SK-N-SH (cell line): ENCODE results near the gene ATP5PD. TPM values are rescaled to one million over a fixed set of nuclear protein-coding genes. Genes with fewer than 3 reads are reported as not detected.

Experiments used
- CTCF ChIA-PET: fragments of 300-600, 350-600 bp; formaldehyde crosslinking; extraction: SDS; loops from one replicate; lab custom pipeline; 2021; lab: Yijun Ruan, JAX
- POLR2A ChIA-PET: fragments of 350-600 bp; sonication (Branson Sonifier 250); formaldehyde crosslinking; extraction: SDS; loops from one replicate; lab custom pipeline; 2020; ENCODE audit warnings: antibody characterized with exemption, inconsistent platforms; lab: Yijun Ruan, JAX
- DNase-seq: peaks from one replicate; pipeline ENCODE4 v3.0.0; 2012
- H2AFZ ChIP-seq: fragments of 200-600 bp; sonication (generic); 2 replicates; pipeline ENCODE4 v1.8.1; 2016; ENCODE audit warnings: antibody characterized with exemption, mild to moderate bottlenecking, low read depth
- H3F3A ChIP-seq: fragments of 200-600 bp; sonication (generic); replicated peaks from 2 replicates; pipeline ENCODE3; 2016; ENCODE audit warnings: antibody characterized with exemption, mild to moderate bottlenecking; ENCODE audit not compliant: insufficient read depth
- H3K27ac ChIP-seq, 2 experiments: fragments of 200-500 bp in 1 of 2; fragments of 200-600 bp in 1 of 2; sonication (Bioruptor generic) in 1 of 2; sonication (generic), shearing (Covaris generic) in 1 of 2; 2 replicates each; pipeline versions ENCODE4 v1.5.1 to v1.6.1; 2014 to 2016; ENCODE audit warnings: low read depth in 2 of 2, inconsistent platforms in 1 of 2, low read length in 1 of 2, mild to moderate bottlenecking in 1 of 2, mixed read lengths in 1 of 2
- H3K27me3 ChIP-seq: fragments of 200-600 bp; sonication (generic), shearing (Covaris generic); 2 replicates; pipeline ENCODE4 v1.6.1; 2016; ENCODE audit warnings: mixed run types; ENCODE audit not compliant: insufficient read depth
- H3K36me3 ChIP-seq, 2 experiments: fragments of 200-500 bp in 1 of 2; fragments of 200-600 bp in 1 of 2; sonication (Bioruptor generic) in 1 of 2; sonication (generic) in 1 of 2; replicated peaks in 1 of 2; 2 replicates each; pipeline versions ENCODE3 to v1.5.1; 2014 to 2016; ENCODE audit warnings: low read length in 1 of 2, mild to moderate bottlenecking in 1 of 2; ENCODE audit not compliant: insufficient read depth in 2 of 2, control insufficient read depth in 1 of 2
- H3K4me1 ChIP-seq, 2 experiments: fragments of 200-500 bp in 1 of 2; fragments of 200-600 bp in 1 of 2; sonication (Bioruptor generic) in 1 of 2; sonication (generic), shearing (Covaris generic) in 1 of 2; 2 replicates each; pipeline versions ENCODE4 v1.5.1 to v1.6.1; 2014 to 2016; ENCODE audit warnings: low read depth in 1 of 2, low read length in 1 of 2, mixed run types in 1 of 2; ENCODE audit not compliant: insufficient read depth in 2 of 2, control insufficient read depth in 1 of 2
- H3K4me2 ChIP-seq: fragments of 200-600 bp; sonication (generic), shearing (Covaris generic); 2 replicates; pipeline ENCODE4 v1.6.1; 2017; ENCODE audit warnings: mixed run types
- H3K4me3 ChIP-seq, 2 experiments: fragments of 200-500 bp in 1 of 2; fragments of 200-600 bp in 1 of 2; sonication (Bioruptor generic) in 1 of 2; sonication (generic), shearing (Covaris generic) in 1 of 2; 2 replicates each; pipeline versions ENCODE4 v1.5.1 to v1.8.1; 2014 to 2016; ENCODE audit warnings: low read depth in 2 of 2, inconsistent platforms in 1 of 2, low read length in 1 of 2, mild to moderate bottlenecking in 1 of 2, mixed read lengths in 1 of 2, moderate library complexity in 1 of 2
- H3K79me2 ChIP-seq: fragments of 200-600 bp; sonication (generic); 2 replicates; pipeline ENCODE4 v1.8.1; 2017; ENCODE audit warnings: mild to moderate bottlenecking; ENCODE audit not compliant: insufficient read depth
- H3K9ac ChIP-seq: fragments of 200-600 bp; sonication (generic); 2 replicates; pipeline ENCODE4 v1.6.1; 2017; ENCODE audit warnings: mixed run types
- H3K9me2 ChIP-seq: fragments of 200-600 bp; sonication (generic); 2 replicates; pipeline ENCODE4 v1.6.1; 2017; ENCODE audit warnings: mixed run types
- H3K9me3 ChIP-seq: fragments of 200-600 bp; sonication (generic); 2 replicates; pipeline ENCODE4 v1.6.1; 2017; ENCODE audit warnings: mixed run types, mild to moderate bottlenecking, moderate library complexity
- H4K20me1 ChIP-seq: fragments of 200-600 bp; sonication (generic); 2 replicates; pipeline ENCODE4 v1.6.1; 2017; ENCODE audit warnings: mild to moderate bottlenecking, mixed run types; ENCODE audit not compliant: insufficient read depth
- ELF1 ChIP-seq: IDR thresholded peaks from 2 replicates; pipeline ENCODE4 v1.4.0; 2012
- FOSL2 ChIP-seq: IDR thresholded peaks from 2 replicates; pipeline ENCODE4 v1.4.0; 2012; ENCODE audit warnings: low read depth, mild to moderate bottlenecking, moderate library complexity, borderline replicate concordance
- FOXJ3 ChIP-seq: sonication (generic); formaldehyde crosslinking; IDR thresholded peaks from 2 replicates; pipeline ENCODE4 v1.5.1; 2020; ENCODE audit warnings: mild to moderate bottlenecking, missing genetic modification reagents
- JUND ChIP-seq: IDR thresholded peaks from 2 replicates; pipeline ENCODE4 v1.4.0; 2012
- NRF1 ChIP-seq: IDR thresholded peaks from 2 replicates; pipeline ENCODE4 v1.6.1; 2012; ENCODE audit warnings: low read depth, mild to moderate bottlenecking, low read length
- POLR2AphosphoS5 ChIP-seq: IDR thresholded peaks from 2 replicates; pipeline ENCODE4 v1.6.1; 2012; ENCODE audit warnings: low read depth, low read length
- RCOR1 ChIP-seq: fragments of 150-350 bp; IDR thresholded peaks from 2 replicates; pipeline ENCODE4 v1.6.1; 2017; ENCODE audit warnings: antibody characterized with exemption, low read length
- RXRA ChIP-seq: IDR thresholded peaks from 2 replicates; pipeline ENCODE4 v1.4.0; 2012; ENCODE audit warnings: low read depth, mild to moderate bottlenecking, borderline replicate concordance
- SIN3A ChIP-seq: IDR thresholded peaks from 2 replicates; pipeline ENCODE4 v1.6.1; 2012; ENCODE audit warnings: low read depth, mild to moderate bottlenecking, low read length, moderate library complexity, borderline replicate concordance
- SMC3 ChIP-seq: IDR thresholded peaks from 2 replicates; pipeline ENCODE4 v1.6.1; 2012; ENCODE audit warnings: low read depth, low read length, improper control_type of control experiment
- WGBS: methylation state at CpG from one replicate; pipeline ENCODE4 v1.1.6; 2017; ENCODE audit warnings: low lambda C conversion rate; 5-methylcytosine and 5-hydroxymethylcytosine counted together
- polyA plus RNA-seq, 3 experiments: library from polyadenylated mRNA; depleted of rRNA; stranded (reverse); fragments of >200 nt; gene quantifications; 2 replicates each; pipeline ENCODE4 v1.2.3, GENCODE V29; 2012
- TF ChIP-seq, protein P1 (sequence below): fragments of 200-600 bp; sonication (generic); IDR thresholded peaks from 2 replicates; pipeline ENCODE4 v1.6.1; 2017; ENCODE audit warnings: antibody characterized with exemption, mild to moderate bottlenecking, moderate library complexity
- TF ChIP-seq, protein P2 (sequence below): IDR thresholded peaks from 2 replicates; pipeline ENCODE4 v1.4.0; 2012; ENCODE audit warnings: low read depth
- TF ChIP-seq, protein P3 (sequence below): fragments of 150-350 bp; IDR thresholded peaks from 2 replicates; pipeline ENCODE4 v1.6.1; 2017; ENCODE audit warnings: antibody characterized with exemption, low read length, low read depth, borderline replicate concordance
- TF ChIP-seq, protein P4 (sequence below): IDR thresholded peaks from 2 replicates; pipeline ENCODE4 v1.4.0; 2012; ENCODE audit warnings: low read depth, borderline replicate concordance
- TF ChIP-seq, protein P5 (sequence below): IDR thresholded peaks from 2 replicates; pipeline ENCODE4 v1.6.1; 2012; ENCODE audit warnings: mild to moderate bottlenecking, low read depth, low read length, moderate library complexity

The ATP5PD gene
- polyA plus RNA-seq, 1 of the 3 experiments (the other 2 are of a cell fraction), result 354 TPM

DNA sequence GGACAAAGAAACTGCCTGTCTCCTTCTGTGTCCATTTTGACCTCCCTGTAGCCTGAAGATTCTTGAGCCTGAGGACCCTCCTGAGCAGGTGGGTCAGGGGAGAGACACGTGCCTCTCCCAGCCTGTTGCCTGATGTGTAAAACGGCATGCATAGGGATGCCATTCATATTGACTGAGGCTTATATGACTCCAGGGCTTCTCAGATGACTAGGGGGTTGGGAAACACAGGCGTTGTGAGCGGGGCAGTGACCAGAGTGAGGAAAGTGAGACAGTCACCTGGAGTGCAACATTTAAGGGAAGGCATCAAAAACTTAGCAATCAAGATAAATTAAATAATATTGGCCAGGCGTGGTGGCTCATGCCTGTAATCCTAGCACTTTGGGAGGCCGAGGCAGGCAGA lies 35.9 kb upstream of the ATP5PD start:
- H3K4me1 ChIP-seq, result peaks cover 10 to 18% of the 10 kb centered on the region in 2 experiments; a peak in 3 of 4 replicates
- POLR2A ChIA-PET, result no interaction called here
- WGBS, result 79% methylated on average over 6 of the region's 6 CpGs

More for the DNA sequence above, 35.9 kb upstream of the ATP5PD start:
- H3K36me3 ChIP-seq, result no peaks in the 10 kb centered on the region
- H3K27ac ChIP-seq, result no peak overlapping the region
- DNase-seq, result no peak
- TF ChIP-seq NRF1 (no peak), RCOR1 (no peak), FOSL2 (no peak), SMC3 (no peak), POLR2AphosphoS5 (no peak), JUND (no peak), RXRA (no peak), FOXJ3 (CRISPR knock-in tag) (no peak), ELF1 (no peak), SIN3A (no peak)
- TF ChIP-seq, protein P1, sequence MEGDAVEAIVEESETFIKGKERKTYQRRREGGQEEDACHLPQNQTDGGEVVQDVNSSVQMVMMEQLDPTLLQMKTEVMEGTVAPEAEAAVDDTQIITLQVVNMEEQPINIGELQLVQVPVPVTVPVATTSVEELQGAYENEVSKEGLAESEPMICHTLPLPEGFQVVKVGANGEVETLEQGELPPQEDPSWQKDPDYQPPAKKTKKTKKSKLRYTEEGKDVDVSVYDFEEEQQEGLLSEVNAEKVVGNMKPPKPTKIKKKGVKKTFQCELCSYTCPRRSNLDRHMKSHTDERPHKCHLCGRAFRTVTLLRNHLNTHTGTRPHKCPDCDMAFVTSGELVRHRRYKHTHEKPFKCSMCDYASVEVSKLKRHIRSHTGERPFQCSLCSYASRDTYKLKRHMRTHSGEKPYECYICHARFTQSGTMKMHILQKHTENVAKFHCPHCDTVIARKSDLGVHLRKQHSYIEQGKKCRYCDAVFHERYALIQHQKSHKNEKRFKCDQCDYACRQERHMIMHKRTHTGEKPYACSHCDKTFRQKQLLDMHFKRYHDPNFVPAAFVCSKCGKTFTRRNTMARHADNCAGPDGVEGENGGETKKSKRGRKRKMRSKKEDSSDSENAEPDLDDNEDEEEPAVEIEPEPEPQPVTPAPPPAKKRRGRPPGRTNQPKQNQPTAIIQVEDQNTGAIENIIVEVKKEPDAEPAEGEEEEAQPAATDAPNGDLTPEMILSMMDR, result no peak
- TF ChIP-seq, protein P2, sequence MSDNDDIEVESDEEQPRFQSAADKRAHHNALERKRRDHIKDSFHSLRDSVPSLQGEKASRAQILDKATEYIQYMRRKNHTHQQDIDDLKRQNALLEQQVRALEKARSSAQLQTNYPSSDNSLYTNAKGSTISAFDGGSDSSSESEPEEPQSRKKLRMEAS, result no peak
- TF ChIP-seq, protein P3, sequence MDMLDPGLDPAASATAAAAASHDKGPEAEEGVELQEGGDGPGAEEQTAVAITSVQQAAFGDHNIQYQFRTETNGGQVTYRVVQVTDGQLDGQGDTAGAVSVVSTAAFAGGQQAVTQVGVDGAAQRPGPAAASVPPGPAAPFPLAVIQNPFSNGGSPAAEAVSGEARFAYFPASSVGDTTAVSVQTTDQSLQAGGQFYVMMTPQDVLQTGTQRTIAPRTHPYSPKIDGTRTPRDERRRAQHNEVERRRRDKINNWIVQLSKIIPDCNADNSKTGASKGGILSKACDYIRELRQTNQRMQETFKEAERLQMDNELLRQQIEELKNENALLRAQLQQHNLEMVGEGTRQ, result no peak
- TF ChIP-seq, protein P4, sequence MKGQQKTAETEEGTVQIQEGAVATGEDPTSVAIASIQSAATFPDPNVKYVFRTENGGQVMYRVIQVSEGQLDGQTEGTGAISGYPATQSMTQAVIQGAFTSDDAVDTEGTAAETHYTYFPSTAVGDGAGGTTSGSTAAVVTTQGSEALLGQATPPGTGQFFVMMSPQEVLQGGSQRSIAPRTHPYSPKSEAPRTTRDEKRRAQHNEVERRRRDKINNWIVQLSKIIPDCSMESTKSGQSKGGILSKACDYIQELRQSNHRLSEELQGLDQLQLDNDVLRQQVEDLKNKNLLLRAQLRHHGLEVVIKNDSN, result no peak
- TF ChIP-seq, protein P5, sequence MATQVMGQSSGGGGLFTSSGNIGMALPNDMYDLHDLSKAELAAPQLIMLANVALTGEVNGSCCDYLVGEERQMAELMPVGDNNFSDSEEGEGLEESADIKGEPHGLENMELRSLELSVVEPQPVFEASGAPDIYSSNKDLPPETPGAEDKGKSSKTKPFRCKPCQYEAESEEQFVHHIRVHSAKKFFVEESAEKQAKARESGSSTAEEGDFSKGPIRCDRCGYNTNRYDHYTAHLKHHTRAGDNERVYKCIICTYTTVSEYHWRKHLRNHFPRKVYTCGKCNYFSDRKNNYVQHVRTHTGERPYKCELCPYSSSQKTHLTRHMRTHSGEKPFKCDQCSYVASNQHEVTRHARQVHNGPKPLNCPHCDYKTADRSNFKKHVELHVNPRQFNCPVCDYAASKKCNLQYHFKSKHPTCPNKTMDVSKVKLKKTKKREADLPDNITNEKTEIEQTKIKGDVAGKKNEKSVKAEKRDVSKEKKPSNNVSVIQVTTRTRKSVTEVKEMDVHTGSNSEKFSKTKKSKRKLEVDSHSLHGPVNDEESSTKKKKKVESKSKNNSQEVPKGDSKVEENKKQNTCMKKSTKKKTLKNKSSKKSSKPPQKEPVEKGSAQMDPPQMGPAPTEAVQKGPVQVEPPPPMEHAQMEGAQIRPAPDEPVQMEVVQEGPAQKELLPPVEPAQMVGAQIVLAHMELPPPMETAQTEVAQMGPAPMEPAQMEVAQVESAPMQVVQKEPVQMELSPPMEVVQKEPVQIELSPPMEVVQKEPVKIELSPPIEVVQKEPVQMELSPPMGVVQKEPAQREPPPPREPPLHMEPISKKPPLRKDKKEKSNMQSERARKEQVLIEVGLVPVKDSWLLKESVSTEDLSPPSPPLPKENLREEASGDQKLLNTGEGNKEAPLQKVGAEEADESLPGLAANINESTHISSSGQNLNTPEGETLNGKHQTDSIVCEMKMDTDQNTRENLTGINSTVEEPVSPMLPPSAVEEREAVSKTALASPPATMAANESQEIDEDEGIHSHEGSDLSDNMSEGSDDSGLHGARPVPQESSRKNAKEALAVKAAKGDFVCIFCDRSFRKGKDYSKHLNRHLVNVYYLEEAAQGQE, result no peak
- H2AFZ ChIP-seq, result no peak overlapping the region
- H3K9me3 ChIP-seq, result no peaks in the 10 kb centered on the region
- no peaks in the 10 kb centered on the region for H3K79me2 ChIP-seq
- no peaks in the 10 kb centered on the region for H3K27me3 ChIP-seq
- no peaks in the 10 kb centered on the region for H4K20me1 ChIP-seq
- H3F3A ChIP-seq, result peaks cover 4% of the 10 kb centered on the region
- no peak overlapping the region for H3K4me3 ChIP-seq
- H3K9ac ChIP-seq, result no peak overlapping the region
- CTCF ChIA-PET, result interaction anchor here (0.8 to 1.2 kb wide), 2 partner anchors 9 to 156 kb away, joined by 4 read pairs; no protein-coding TSS in a partner anchor
- H3K4me2 ChIP-seq, result no peak overlapping the region
- H3K9me2 ChIP-seq, result no peaks in the 10 kb centered on the region
